ENCODE data around the gene SLC7A14. TPM values are rescaled to one million over a fixed set of nuclear protein-coding genes. Genes with fewer than 3 reads are reported as not detected.

SLC7A14 gene
- total and polyA plus RNA-seq, 10 of the 15 experiments (the other 5 are each of a cell fraction or from before 2014, with no cell fraction given) = not detected

- CTCF ChIA-PET = interaction anchor here (0.5 to 10.2 kb wide), 63 partner anchors 8 to 1420 kb away, joined by 3 to 264 read pairs (median 4); partner anchors contain the start of gene TERC
- POLR2A ChIA-PET = no interaction called here
- intact Hi-C loops (cut with micrococcal nuclease; ENCODE audit: unreplicated experiment) = loop anchor here (1.0 kb wide), 3 partner anchors 104 to 398 kb away; no protein-coding TSS in a partner anchor
- H3K9me3 ChIP-seq (replicated peaks; ENCODE audit: control insufficient read depth, insufficient read depth, low read length) = no peaks in the 10 kb centered on the region
- H3K9ac ChIP-seq (ENCODE audit: control insufficient read depth, insufficient read depth, low read length) = no peak overlapping the region
- FAIRE-seq = peak; percentile 84
- 28% methylated on average over 5 of the region's 5 CpGs for WGBS (ENCODE audit: insufficient coverage, insufficient replicate concordance, low lambda C conversion rate, missing lambda C conversion rate)
- RAD21 ChIA-PET (ENCODE audit: unreplicated experiment) = interaction anchor here (0.6 to 7.4 kb wide), 21 partner anchors 11 to 651 kb away, joined by 3 to 110 read pairs (median 4); no protein-coding TSS in a partner anchor
- H3K4me2 ChIP-seq (ENCODE audit: control insufficient read depth, insufficient read depth) = no peak overlapping the region
- H3K27me3 ChIP-seq (replicated peaks in 1 of 2; ENCODE audit: control insufficient read depth in 2 of 2, insufficient read depth in 2 of 2, low read length in 1 of 2) = peaks cover 5% of the 10 kb centered on the region in 2 experiments; a peak in 3 of 4 replicates
- no peaks in the 10 kb centered on the region for H3K36me3 ChIP-seq (ENCODE audit: control insufficient read depth in 2 of 2, insufficient read depth in 2 of 2, low read length in 1 of 2)
- SMC1A ChIA-PET (ENCODE audit: uncharacterized antibody, unreplicated experiment) = interaction anchor here (0.6 to 9.2 kb wide), 30 partner anchors 9 to 767 kb away, joined by 3 to 114 read pairs (median 4); no protein-coding TSS in a partner anchor
- peak; percentile 83 for ATAC-seq
- H4K20me1 ChIP-seq (ENCODE audit: control insufficient read depth, insufficient read depth) = no peaks in the 10 kb centered on the region
- no peak overlapping the region for H2AFZ ChIP-seq (ENCODE audit: control insufficient read depth, low read depth, low read length)
- no peak overlapping the region for H3K4me3 ChIP-seq
- H3K79me2 ChIP-seq (ENCODE audit: control insufficient read depth, insufficient read depth, low read length) = no peaks in the 10 kb centered on the region
- in situ Hi-C loops (cut with MboI) = loop anchor here (5.0 kb wide), 1 partner anchor 102 kb away; no protein-coding TSS in a partner anchor
- BruUV-seq (replicated peaks) = no TSS peak
- no peak overlapping the region for H3K27ac ChIP-seq (ENCODE audit: control insufficient read depth, insufficient read depth)
- DNase-seq (ENCODE audit: low read depth, low spot score) = peak; percentile 13
- no peaks in the 10 kb centered on the region for H3K4me1 ChIP-seq (ENCODE audit: control insufficient read depth, insufficient read depth, low read length)
- peak; percentile 16; the same call in 1 of the 3 replicates for TF ChIP-seq POU2F2 (IDR thresholded peaks at IDR 0.05; ENCODE audit: borderline replicate concordance, low read depth, low read length)
- no peak for TF ChIP-seq REST (IDR thresholded peaks at IDR 0.05; ENCODE audit: low read depth, low read length)
- no peak for TF ChIP-seq ATF7 (IDR thresholded peaks at IDR 0.05; ENCODE audit: low read depth)
- TF ChIP-seq TCF3 (IDR thresholded peaks at IDR 0.05; ENCODE audit: borderline replicate concordance, insufficient read depth, low read depth, low read length) = no peak
- no peak for TF ChIP-seq FOS (IDR thresholded peaks at IDR 0.05; ENCODE audit: borderline replicate concordance, extremely low read depth, insufficient read length)
- TF ChIP-seq SMC3 (IDR thresholded peaks at IDR 0.05; ENCODE audit: borderline replicate concordance, low read length) = peak; percentile 94
- TF ChIP-seq RELA (IDR thresholded peaks at IDR 0.05; ENCODE audit: borderline replicate concordance, partially characterized antibody) = no peak
- TF ChIP-seq WRNIP1 (IDR thresholded peaks at IDR 0.05; ENCODE audit: borderline replicate concordance, low read depth, low read length) = no peak
- peak; percentile 76; the same call in 1 of the 2 replicates for TF ChIP-seq FOXM1 (IDR thresholded peaks at IDR 0.05; ENCODE audit: low read depth, low read length)
- no peak for TF ChIP-seq HCFC1 (IDR thresholded peaks at IDR 0.05; ENCODE audit: low read length)
- no peak for TF ChIP-seq HDGF (IDR thresholded peaks at IDR 0.05)
- TF ChIP-seq BCL3 (IDR thresholded peaks at IDR 0.05; ENCODE audit: borderline replicate concordance, insufficient read depth, low read depth, low read length, poor library complexity, severe bottlenecking) = no peak
- peak; percentile 62 for TF ChIP-seq RUNX3 (IDR thresholded peaks at IDR 0.05; ENCODE audit: low read length)
- no peak for TF ChIP-seq CBX3 (IDR thresholded peaks at IDR 0.05; ENCODE audit: borderline replicate concordance, low read depth)
- no peak for TF ChIP-seq NR2C1 (IDR thresholded peaks at IDR 0.05)
- TF ChIP-seq NKRF (conservative IDR thresholded peaks at IDR 0.05) = no peak
- peak; percentile 63 for TF ChIP-seq YY1 (IDR thresholded peaks at IDR 0.05; ENCODE audit: low read depth, low read length)
- no peak for TF ChIP-seq SPI1 (IDR thresholded peaks at IDR 0.05; ENCODE audit: borderline replicate concordance, insufficient read depth, low read depth, low read length)
These were observed 171.6 kb downstream of the SLC7A14 start for GRCh38 chr3:170414202-170414663.
